ENCODE results near the gene ITGB8.

Gene ITGB8

GRCh38 chr7:20432071-20432470, 101.4 kb downstream of the ITGB8 start:
- DNase-seq = no peak

GRCh38 chr7:20435305-20435704, 104.6 kb downstream of the ITGB8 start:
- peak; percentile 31 for DNase-seq

GRCh38 chr7:20438248-20438647, 107.5 kb downstream of the ITGB8 start:
- DNase-seq = no peak

- DNase-seq = no peak
Measured at GRCh38 chr7:20438694-20439376, 108.1 kb downstream of the ITGB8 start.

GRCh38 chr7:20439416-20440185, 108.9 kb downstream of the ITGB8 start:
- no peak for DNase-seq

- DNase-seq = peak; percentile 37
Measured at GRCh38 chr7:20440472-20441105, 109.9 kb downstream of the ITGB8 start.

GRCh38 chr7:20441346-20441745, 110.6 kb downstream of the ITGB8 start:
- DNase-seq = no peak

GRCh38 chr7:20441991-20442441, 111.3 kb downstream of the ITGB8 start:
- no peak for DNase-seq

GRCh38 chr7:20442951-20443350, 112.3 kb downstream of the ITGB8 start:
- DNase-seq = no peak

- DNase-seq = peak; percentile 35
Measured at GRCh38 chr7:20444030-20444800, 113.5 kb downstream of the ITGB8 start.

- no peak for DNase-seq
Measured at GRCh38 chr7:20447021-20447650, 116.4 kb downstream of the ITGB8 start.

GRCh38 chr7:20449176-20449575, 118.5 kb downstream of the ITGB8 start:
- DNase-seq = no peak

- DNase-seq = no peak
Measured at GRCh38 chr7:20450536-20450935, 119.8 kb downstream of the ITGB8 start.

GRCh38 chr7:20454202-20454601, 123.5 kb downstream of the ITGB8 start:
- DNase-seq = no peak

- DNase-seq = no peak
Measured at GRCh38 chr7:20456701-20457100, 126.0 kb downstream of the ITGB8 start.

- no peak for DNase-seq
Measured at GRCh38 chr7:20458521-20458920, 127.8 kb downstream of the ITGB8 start.

- no peak for DNase-seq
Measured at GRCh38 chr7:20459419-20459818, 128.7 kb downstream of the ITGB8 start.

GRCh38 chr7:20464891-20465290, 134.2 kb downstream of the ITGB8 start:
- DNase-seq = no peak

Data from fibroblast of skin of right quadriceps (primary cell).